SU-DHL-6 (cell line): Measurements from ENCODE around the gene TLK1.

Experiments used
- CTCF ChIP-seq: fragments of 200-600 bp; sonication (generic); IDR thresholded peaks from one replicate; pipeline ENCODE4 v1.5.1; 2017; ENCODE audit warnings: antibody characterized with exemption, mild to moderate bottlenecking, low read length, moderate library complexity; ENCODE audit not compliant: insufficient read depth, poor library complexity, severe bottlenecking
- EZH2phosphoT487 ChIP-seq: fragments of 200-600 bp; sonication (generic), shearing (Covaris generic); conservative IDR thresholded peaks from 2 replicates; pipeline ENCODE4 v1.6.1; 2018; ENCODE audit warnings: mild to moderate bottlenecking, antibody characterized with exemption, low read length, moderate library complexity, mixed read lengths

DNA sequence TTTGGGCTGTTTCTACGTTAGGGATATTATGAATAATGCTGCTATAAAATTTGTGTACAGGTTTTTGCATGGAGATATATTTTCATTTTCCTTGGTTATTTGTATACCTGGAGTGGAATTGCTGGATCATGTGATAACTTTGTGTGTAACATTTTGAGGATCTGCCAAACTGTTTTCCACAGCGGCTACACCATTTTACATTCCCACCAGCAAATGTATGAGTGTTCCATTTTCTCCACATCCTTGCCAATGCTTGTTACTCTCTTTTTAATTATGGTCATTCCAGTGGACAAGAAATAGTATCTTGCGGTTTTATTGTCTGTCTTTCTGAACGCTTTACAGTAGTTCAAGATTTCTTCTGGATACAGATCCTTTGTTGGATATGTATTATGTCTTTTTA lies 218.1 kb downstream of the TLK1 start:
- TF ChIP-seq EZH2phosphoT487 (no peak), CTCF (no peak)
